Duodenal mucosa (tissue), 2 donors: ENCODE results near the gene GGT6.
"Not testable (repeated sequence)": the region's sequence is repeated elsewhere in the genome, so short reads cannot be mapped to it uniquely, and the experiment has no call there.

Experiments used
- H3K27ac ChIP-seq: one replicate; pipeline ENCODE4 v1.7.0; 2013; ENCODE audit warnings: low read depth, low read length
- H3K27me3 ChIP-seq, 2 donors: one replicate each; pipeline ENCODE4 v1.7.0; 2013; ENCODE audit warnings: low read length in 2 of 2, control low read depth in 1 of 2; ENCODE audit not compliant: insufficient read depth in 2 of 2, control insufficient read depth in 1 of 2
- H3K36me3 ChIP-seq, 2 donors: one replicate each; pipeline ENCODE4 v1.7.0; 2013; ENCODE audit warnings: low read length in 2 of 2, control low read depth in 1 of 2; ENCODE audit not compliant: insufficient read depth in 2 of 2, control insufficient read depth in 1 of 2
- H3K4me1 ChIP-seq, 2 donors: one replicate each; pipeline ENCODE4 v1.7.0; 2013; ENCODE audit warnings: low read length in 2 of 2, control low read depth in 1 of 2; ENCODE audit not compliant: insufficient read depth in 2 of 2, control insufficient read depth in 1 of 2
- H3K4me3 ChIP-seq, 2 donors: one replicate each; pipeline ENCODE4 v1.7.0; 2013; ENCODE audit warnings: low read length in 2 of 2, low read depth in 1 of 2
- H3K9ac ChIP-seq, 2 donors: one replicate each; pipeline ENCODE4 v1.7.0; 2013; ENCODE audit warnings: low read length in 2 of 2, low read depth in 1 of 2
- H3K9me3 ChIP-seq, 2 donors: one replicate each; pipeline ENCODE4 v1.7.0; 2013; ENCODE audit warnings: low read length in 2 of 2, control low read depth in 1 of 2; ENCODE audit not compliant: control insufficient read depth in 1 of 2

GGT6 gene

DNA sequence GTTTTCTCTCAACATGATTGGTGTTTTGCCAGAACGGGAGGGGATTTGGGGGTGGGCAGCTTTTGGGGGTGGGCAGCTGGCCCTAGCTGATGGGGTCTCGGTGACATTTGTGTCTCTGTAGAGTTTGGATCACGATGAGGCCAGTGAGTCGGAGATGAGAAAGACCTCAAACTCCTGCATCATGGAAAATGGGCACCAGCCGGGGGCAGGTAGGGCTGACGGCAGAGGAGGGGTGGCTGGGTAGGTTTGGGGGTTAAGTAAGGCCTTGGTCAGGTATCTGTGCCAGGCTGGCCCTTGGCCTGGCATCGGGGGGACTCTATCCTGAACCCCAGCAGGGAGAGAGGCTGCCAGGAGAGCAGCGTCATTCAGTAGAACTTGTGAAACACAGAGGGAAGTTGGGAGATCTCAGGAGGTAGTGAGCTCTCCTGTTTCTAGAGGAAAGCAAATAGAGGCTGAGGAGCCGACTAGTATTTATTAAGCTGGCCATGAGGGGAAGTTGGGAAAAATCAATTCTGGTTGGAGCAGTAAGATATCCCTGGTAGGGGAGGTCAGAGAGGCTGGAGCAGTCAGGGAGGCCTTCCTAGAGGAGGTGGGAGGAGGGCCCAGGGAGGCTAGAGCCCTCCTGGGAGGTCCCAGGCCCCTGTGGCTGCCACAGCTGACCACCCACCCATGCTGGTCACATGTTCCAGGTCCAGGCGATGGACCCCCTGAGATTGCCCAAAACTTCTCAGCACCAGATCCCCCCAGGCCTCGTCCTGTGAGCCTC lies 32.0 kb upstream of the GGT6 start:
- Histone ChIP-seq H3K27ac (no peak overlapping the region), H3K36me3 (no peaks in the 10 kb centered on the region), H3K27me3 (peaks cover 0 to 3% of the 10 kb centered on the region in 2 donors), H3K9me3 (no peaks in the 10 kb centered on the region), H3K9ac (no peak overlapping the region), H3K4me1 (peaks cover 0 to 9% of the 10 kb centered on the region in 2 donors), H3K4me3 (no peak overlapping the region)

- Histone ChIP-seq H3K27ac (no peak overlapping the region), H3K4me1 (peaks cover 0 to 9% of the 10 kb centered on the region in 2 donors), H3K27me3 (peaks cover 0 to 5% of the 10 kb centered on the region in 2 donors), H3K9ac (no peak overlapping the region), H3K9me3 (no peaks in the 10 kb centered on the region), H3K4me3 (no peak overlapping the region), H3K36me3 (no peaks in the 10 kb centered on the region)
Measured at GRCh38 chr17:4591529-4591928, 31.2 kb upstream of the GGT6 start.

DNA sequence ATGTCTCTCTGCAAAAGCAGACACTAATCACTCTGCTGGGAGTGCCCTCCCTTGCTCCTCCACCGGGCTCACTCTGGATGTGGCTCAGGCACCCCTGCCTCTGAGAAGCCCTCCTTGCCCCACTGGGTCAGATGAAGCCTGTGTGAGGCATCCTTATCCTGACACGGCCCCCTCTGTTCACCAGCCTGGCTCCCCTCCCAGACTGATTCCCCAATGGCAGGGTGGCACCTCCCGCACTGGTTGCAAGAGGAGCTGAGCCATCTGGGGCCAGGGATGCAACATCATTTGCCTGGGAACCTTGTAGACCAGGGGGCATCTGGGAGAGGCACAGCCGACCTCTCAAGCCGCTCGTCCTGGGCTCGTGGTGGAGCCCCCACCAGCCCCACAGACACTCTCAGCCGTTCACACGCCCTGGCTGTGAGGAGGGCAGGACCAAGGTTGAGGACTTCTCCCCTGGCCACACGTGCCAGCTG lies 30.6 kb upstream of the GGT6 start:
- Histone ChIP-seq H3K4me3 (no peak overlapping the region), H3K9me3 (no peaks in the 10 kb centered on the region), H3K27me3 (peaks cover 0 to 5% of the 10 kb centered on the region in 2 donors), H3K36me3 (no peaks in the 10 kb centered on the region), H3K9ac (no peak overlapping the region), H3K27ac (no peak overlapping the region), H3K4me1 (peaks cover 0 to 9% of the 10 kb centered on the region in 2 donors)

GRCh38 chr17:4590042-4590441 lies 29.7 kb upstream of the GGT6 start:
- not testable (repeated sequence) for H3K9ac ChIP-seq, H3K36me3 ChIP-seq, H3K9me3 ChIP-seq, H3K4me3 ChIP-seq, H3K27ac ChIP-seq, H3K4me1 ChIP-seq
- peaks cover 4 to 10% of the 10 kb centered on the region in 2 donors for H3K27me3 ChIP-seq

DNA sequence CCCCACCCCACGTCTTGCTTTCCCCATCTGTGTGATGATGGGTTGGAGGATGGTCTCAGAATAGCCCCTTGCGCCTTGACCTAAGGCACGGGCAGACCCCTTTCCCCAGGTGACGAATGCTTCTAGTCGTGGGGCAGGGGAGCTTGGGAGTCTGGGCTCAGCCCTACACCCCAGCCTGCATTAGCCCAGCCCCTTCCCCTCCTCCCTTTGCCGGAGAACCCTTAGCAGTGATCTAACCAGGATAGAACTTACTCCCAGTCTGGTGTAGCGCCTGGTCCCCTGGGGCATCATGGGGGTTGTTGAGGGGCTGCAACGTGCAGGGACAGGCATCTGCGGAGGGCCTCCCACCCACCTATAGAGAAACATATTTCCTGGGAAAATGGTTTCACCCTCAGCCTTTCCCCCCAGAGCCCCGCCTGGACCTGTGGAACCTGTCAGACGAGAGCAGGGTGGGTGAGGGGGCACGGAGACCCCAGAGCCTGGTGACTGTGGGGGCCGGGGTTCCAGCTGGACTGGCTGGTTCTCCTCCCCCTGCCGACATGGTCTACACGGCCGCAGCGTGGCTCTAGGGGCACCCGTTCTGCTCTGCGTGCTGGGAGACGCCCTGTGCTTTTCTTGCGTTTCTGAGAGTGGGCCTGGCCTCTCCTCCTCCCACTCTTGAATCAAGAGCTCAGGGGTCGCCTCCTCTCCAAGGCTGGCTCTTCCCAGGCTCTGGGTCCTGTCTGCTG lies 28.7 kb upstream of the GGT6 start:
- Histone ChIP-seq H3K36me3 (no peaks in the 10 kb centered on the region), H3K27ac (no peak overlapping the region), H3K9me3 (no peaks in the 10 kb centered on the region), H3K27me3 (peaks cover 6 to 13% of the 10 kb centered on the region in 2 donors), H3K4me1 (peaks cover under 1 to 7% of the 10 kb centered on the region in 2 donors), H3K9ac (no peak overlapping the region), H3K4me3 (no peak overlapping the region)

- no peak overlapping the region for H3K27ac ChIP-seq
- H3K36me3 ChIP-seq: no peaks in the 10 kb centered on the region
- no peak overlapping the region for H3K4me3 ChIP-seq
- no peaks in the 10 kb centered on the region for H3K9me3 ChIP-seq
- no peak overlapping the region for H3K9ac ChIP-seq
- H3K4me1 ChIP-seq: peaks cover 4 to 13% of the 10 kb centered on the region in 2 donors
- H3K27me3 ChIP-seq: peaks cover 12 to 20% of the 10 kb centered on the region in 2 donors
Measured at GRCh38 chr17:4588391-4588790, 28.0 kb upstream of the GGT6 start.

GRCh38 chr17:4587803-4588202 lies 27.4 kb upstream of the GGT6 start:
- Histone ChIP-seq H3K4me1 (peaks cover 4 to 13% of the 10 kb centered on the region in 2 donors), H3K27ac (no peak overlapping the region), H3K9me3 (no peaks in the 10 kb centered on the region), H3K36me3 (no peaks in the 10 kb centered on the region), H3K9ac (no peak overlapping the region), H3K27me3 (peaks cover 18 to 26% of the 10 kb centered on the region in 2 donors), H3K4me3 (no peak overlapping the region)

- no peak overlapping the region for H3K9ac ChIP-seq
- H3K9me3 ChIP-seq: no peaks in the 10 kb centered on the region
- no peak overlapping the region for H3K4me3 ChIP-seq
- H3K27ac ChIP-seq: no peak overlapping the region
- H3K36me3 ChIP-seq: no peaks in the 10 kb centered on the region
- H3K27me3 ChIP-seq: peaks cover 22 to 32% of the 10 kb centered on the region in 2 donors
- peaks cover 4 to 13% of the 10 kb centered on the region in 2 donors for H3K4me1 ChIP-seq
Measured at GRCh38 chr17:4587195-4587594, 26.8 kb upstream of the GGT6 start.

DNA sequence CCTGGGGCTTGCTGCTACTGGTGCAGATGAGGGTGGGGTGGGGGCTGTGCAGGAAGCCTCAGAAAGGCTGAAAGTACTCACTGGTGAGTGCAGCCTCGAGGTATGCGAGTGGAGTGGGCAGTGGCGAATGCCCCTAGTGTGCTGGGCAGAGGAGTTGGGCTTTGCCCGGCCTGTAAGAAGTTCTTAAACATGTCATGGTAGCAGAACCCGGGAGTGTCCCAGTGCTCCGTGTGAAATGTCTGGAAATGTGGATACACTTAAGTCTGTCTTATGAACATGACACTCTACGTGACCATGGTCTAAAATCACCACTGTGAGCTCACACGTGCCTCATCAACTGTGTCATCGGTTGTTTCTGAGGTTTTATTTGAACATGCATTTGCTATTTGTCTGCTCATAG lies 25.7 kb upstream of the GGT6 start:
- no peaks in the 10 kb centered on the region for H3K9me3 ChIP-seq
- H3K9ac ChIP-seq: no peak overlapping the region
- H3K36me3 ChIP-seq: no peaks in the 10 kb centered on the region
- H3K4me3 ChIP-seq: no peak overlapping the region
- H3K27ac ChIP-seq: no peak overlapping the region
- H3K27me3 ChIP-seq: peaks cover 22 to 35% of the 10 kb centered on the region in 2 donors
- peaks cover 4 to 13% of the 10 kb centered on the region in 2 donors for H3K4me1 ChIP-seq

- peaks cover 4 to 13% of the 10 kb centered on the region in 2 donors for H3K4me1 ChIP-seq
- no peak overlapping the region for H3K9ac ChIP-seq
- no peak overlapping the region for H3K4me3 ChIP-seq
- H3K36me3 ChIP-seq: no peaks in the 10 kb centered on the region
- H3K9me3 ChIP-seq: no peaks in the 10 kb centered on the region
- H3K27ac ChIP-seq: no peak overlapping the region
- H3K27me3 ChIP-seq: peaks cover 22 to 35% of the 10 kb centered on the region in 2 donors
Measured at GRCh38 chr17:4585638-4585994, 25.2 kb upstream of the GGT6 start.
